Activated naive CD8-positive, alpha-beta T cell treated with anti-CD3 and anti-CD28 coated beads for 36 hours (primary cell): Measurements from ENCODE around the gene GALNT7. TPM values are rescaled to one million over a fixed set of nuclear protein-coding genes. Genes with fewer than 3 reads are reported as not detected.
"Not testable (repeated sequence)": the region's sequence is repeated elsewhere in the genome, so short reads cannot be mapped to it uniquely, and the experiment has no call there.

Experiments
- DNase-seq: peaks from one replicate; pipeline ENCODE4 v3.0.0; 2021
- H3K27ac Mint-ChIP-seq: one replicate; pipeline ENCODE4 v1.8.0; 2022; ENCODE audit warnings: mild to moderate bottlenecking, moderate library complexity, mixed read lengths
- H3K27me3 Mint-ChIP-seq: one replicate; pipeline ENCODE4 v1.8.0; 2022; ENCODE audit warnings: mild to moderate bottlenecking, mixed read lengths
- H3K36me3 Mint-ChIP-seq: one replicate; pipeline ENCODE4 v1.8.0; 2021; ENCODE audit warnings: mild to moderate bottlenecking, mixed read lengths
- H3K4me1 Mint-ChIP-seq: one replicate; pipeline ENCODE4 v1.8.0; 2021; ENCODE audit warnings: mixed read lengths
- H3K4me3 Mint-ChIP-seq: one replicate; pipeline ENCODE4 v1.8.0; 2022; ENCODE audit warnings: mild to moderate bottlenecking, moderate library complexity, mixed read lengths
- H3K9me3 Mint-ChIP-seq: one replicate; pipeline ENCODE4 v1.8.0; 2022; ENCODE audit warnings: mixed read lengths
- total RNA-seq, 2 experiments: library from RNA; stranded (reverse); gene quantifications; one replicate each; pipeline ENCODE4 v1.2.3, GENCODE V29; 2021

The GALNT7 gene
- total RNA-seq, 2 experiments from 2014 or later, result 14.3 to 14.7 TPM

DNA sequence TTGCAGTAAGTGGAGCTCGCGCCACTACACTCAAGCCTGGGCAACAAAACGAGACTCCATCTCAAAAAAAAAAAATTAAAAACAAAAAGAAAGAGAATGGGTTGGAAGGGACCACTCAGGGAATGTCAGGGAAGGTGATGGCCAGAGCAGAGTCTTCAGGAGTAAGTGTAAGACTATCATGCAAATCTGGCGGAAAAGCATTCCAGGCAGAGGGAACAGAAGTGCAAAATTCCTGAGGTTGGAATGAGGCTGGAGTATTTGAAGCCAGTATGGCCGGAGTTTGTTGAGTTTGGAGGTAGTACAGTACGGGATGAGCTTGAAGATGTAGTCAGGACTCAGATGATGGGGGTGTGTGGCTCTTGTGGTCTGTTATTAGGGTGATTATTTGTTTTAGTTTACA, 7.4 kb downstream of the GALNT7 start:
- Mint-ChIP-seq H3K4me1 (peaks cover 22% of the 10 kb centered on the region), H3K9me3 (no peaks in the 10 kb centered on the region), H3K36me3 (peaks cover 1% of the 10 kb centered on the region), H3K4me3 (no peak overlapping the region), H3K27ac (no peak overlapping the region), H3K27me3 (no peaks in the 10 kb centered on the region)
- no peak for DNase-seq

DNA sequence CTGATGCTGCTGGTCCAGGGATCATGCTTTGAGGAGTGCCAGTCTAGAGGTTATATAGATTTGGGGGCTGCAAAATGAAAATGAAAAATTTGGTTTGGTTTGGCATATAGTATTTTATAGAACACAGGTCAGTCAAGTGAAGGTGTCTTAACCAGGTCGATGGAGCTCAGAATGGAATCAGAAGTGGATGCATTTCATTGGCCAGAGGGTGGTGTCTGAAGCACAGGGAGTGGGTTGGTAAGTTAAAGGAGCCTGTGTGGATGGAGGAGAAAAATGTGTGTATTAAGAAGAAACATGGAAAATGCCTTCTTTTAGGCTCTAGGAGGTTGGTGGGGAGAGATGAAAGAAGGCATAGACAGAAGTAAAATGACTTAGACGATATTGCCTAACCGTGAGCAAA, 8.6 kb downstream of the GALNT7 start:
- Mint-ChIP-seq H3K27ac (no peak overlapping the region), H3K4me1 (peaks cover 21% of the 10 kb centered on the region), H3K27me3 (no peaks in the 10 kb centered on the region)

DNA sequence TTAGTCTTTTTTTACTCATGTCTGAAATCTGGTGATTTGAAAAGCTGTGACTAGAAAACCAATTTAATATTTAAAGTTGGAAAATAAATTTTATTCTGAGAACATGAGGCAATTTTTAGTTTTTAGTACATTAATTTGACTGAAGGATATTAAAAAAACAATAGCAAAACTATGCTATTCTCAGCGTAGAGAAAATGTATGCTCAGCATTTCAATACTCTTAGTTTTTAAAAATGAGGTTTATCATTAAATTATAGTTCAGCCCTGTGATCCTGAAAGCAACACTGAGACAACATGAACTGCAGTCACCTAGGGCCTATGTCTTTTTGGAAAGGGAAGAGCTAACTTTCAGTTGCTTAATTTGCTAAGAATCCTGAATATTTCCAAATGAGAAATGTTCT, 9.5 kb downstream of the GALNT7 start:
- Mint-ChIP-seq H3K4me1 (peaks cover 22% of the 10 kb centered on the region), H3K9me3 (no peaks in the 10 kb centered on the region), H3K27ac (no peak overlapping the region), H3K27me3 (no peaks in the 10 kb centered on the region), H3K4me3 (no peak overlapping the region), H3K36me3 (peaks cover 3% of the 10 kb centered on the region)
- no peak for DNase-seq

More for the DNA sequence above, 8.6 kb downstream of the GALNT7 start:
- no peak overlapping the region for H3K4me3 Mint-ChIP-seq
- DNase-seq, result no peak
- H3K9me3 Mint-ChIP-seq, result no peaks in the 10 kb centered on the region
- H3K36me3 Mint-ChIP-seq, result peaks cover 1% of the 10 kb centered on the region

DNA sequence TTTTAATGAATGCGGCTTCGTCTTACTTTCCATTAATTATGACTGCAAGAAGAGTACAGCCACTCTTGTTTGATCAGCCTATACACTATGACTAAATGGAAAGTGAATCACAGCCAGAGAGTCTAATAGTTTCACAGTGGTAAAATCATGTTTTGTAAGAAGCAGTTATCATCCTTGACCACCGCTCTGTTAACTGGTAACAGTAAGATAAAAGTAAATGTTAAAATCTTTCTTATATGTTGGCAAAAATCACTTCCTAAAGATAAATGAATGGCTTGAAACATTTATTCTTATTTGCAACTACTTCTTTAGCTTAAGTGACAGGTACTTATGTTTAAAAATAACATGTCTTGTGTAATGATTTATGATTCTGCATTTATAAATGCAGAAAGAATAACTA, 13.2 kb downstream of the GALNT7 start:
- Mint-ChIP-seq H3K9me3 (no peaks in the 10 kb centered on the region), H3K4me3 (no peak overlapping the region), H3K27me3 (no peaks in the 10 kb centered on the region), H3K4me1 (peaks cover 27% of the 10 kb centered on the region), H3K36me3 (peaks cover 9% of the 10 kb centered on the region), H3K27ac (no peak overlapping the region)
- no peak for DNase-seq

DNA sequence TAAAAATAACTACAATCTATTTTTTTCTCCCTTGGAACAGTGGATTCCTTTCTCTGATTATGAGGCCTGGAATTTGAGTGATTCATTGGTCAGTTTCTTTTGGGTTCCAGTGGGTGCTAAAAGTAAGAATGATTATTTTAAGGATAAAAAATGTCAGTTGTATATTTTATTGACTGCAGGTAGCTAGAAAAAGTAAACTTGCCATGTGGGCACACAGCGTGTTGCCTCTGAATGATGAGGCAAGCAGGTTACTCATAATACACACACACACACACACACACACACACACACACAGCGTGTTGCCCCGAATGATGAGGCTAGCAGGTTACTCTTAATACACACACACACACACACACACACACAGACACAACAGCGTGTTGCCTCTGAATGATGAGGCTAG, 13.8 kb downstream of the GALNT7 start:
- Mint-ChIP-seq H3K27me3 (no peaks in the 10 kb centered on the region), H3K9me3 (no peaks in the 10 kb centered on the region), H3K4me1 (peaks cover 23% of the 10 kb centered on the region), H3K27ac (no peak overlapping the region), H3K36me3 (peaks cover 9% of the 10 kb centered on the region), H3K4me3 (no peak overlapping the region)
- DNase-seq, result no peak

DNA sequence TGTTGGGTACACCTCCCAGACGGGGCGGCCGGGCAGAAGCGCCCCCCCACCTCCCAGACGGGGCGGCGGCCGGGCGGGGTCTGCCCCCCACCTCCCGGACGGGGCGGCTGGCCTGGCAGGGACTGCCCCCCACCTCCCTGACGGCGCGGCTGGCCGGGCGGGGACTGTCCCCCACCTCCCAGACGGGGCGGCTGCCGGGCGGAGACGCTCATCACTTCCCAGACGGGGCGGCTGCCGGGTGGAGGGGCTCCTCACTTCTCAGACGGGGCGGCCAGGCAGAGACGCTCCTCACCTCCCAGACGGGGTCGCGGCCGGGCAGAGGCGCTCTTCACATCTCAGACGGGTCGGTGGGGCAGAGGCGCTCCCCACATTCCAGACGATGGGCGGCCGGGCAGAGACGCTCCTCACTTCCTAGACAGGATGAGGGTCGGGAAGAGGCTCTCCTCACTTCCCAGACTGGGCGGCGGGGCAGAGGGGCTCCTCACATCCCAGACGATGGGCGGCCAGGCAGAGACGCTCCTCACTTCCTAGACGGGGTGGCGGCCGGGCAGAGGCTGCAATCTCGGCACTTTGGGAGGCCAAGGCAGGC, 15.1 kb downstream of the GALNT7 start:
- not testable (repeated sequence) for H3K4me3 Mint-ChIP-seq, H3K9me3 Mint-ChIP-seq, H3K27ac Mint-ChIP-seq, DNase-seq, H3K27me3 Mint-ChIP-seq
- Mint-ChIP-seq H3K4me1 (peaks cover 23% of the 10 kb centered on the region), H3K36me3 (peaks cover 11% of the 10 kb centered on the region)

DNA sequence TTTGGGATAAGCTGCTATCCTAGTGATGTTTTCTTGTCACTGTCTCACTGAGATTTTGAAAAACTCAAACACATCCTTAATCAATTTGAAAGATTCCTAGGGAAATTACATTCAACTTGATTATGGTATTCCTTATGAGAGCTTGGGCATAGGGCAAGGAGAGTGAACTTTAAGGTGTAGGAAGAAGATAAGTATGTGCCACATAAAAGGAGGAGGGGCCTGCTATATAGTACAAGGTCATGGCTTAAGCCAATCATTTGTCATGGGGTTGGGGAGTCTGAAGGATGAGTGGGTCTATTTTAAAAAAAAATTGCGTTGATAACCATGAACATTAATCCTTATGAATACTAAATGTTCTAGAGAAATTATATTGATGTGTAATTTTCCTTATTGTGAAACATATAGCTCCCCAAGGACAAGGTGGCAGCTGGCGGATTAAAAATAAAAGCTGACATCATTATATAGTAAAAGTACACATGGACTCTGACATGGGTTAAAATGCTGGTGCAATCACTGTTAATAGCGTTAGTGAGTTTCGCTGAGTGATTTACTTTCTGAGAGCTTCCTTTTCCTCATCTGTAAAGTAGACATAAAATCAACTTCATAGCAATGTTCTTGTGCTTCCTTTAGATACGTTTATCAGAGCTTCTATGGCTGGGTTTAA, 17.4 kb downstream of the GALNT7 start:
- Mint-ChIP-seq H3K4me3 (no peak overlapping the region), H3K9me3 (no peaks in the 10 kb centered on the region), H3K27me3 (no peaks in the 10 kb centered on the region), H3K27ac (no peak overlapping the region), H3K4me1 (peaks cover 33% of the 10 kb centered on the region), H3K36me3 (peaks cover 16% of the 10 kb centered on the region)
- no peak for DNase-seq

DNA sequence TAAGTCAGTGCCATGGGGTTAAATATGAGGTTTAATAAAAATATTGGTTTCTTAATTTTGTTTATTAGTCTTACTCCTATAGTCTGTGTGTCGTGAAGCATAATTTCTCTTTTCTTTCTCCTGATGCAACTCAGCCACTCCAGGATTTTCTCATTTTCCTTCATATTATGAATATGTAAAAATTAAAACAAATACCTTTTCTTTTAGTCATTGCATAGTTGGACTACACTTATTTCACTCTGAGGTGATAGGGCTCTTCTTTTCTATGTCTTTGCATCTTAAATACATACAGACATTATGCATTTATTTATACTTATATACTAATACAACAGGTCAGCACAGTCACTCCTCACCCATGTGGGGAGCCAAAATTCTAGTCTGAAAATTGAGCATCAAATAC, 19.1 kb downstream of the GALNT7 start:
- no peaks in the 10 kb centered on the region for H3K9me3 Mint-ChIP-seq
- peaks cover 42% of the 10 kb centered on the region for H3K4me1 Mint-ChIP-seq
- no peak overlapping the region for H3K4me3 Mint-ChIP-seq
- H3K36me3 Mint-ChIP-seq, result peaks cover 16% of the 10 kb centered on the region
- DNase-seq, result no peak
- no peak overlapping the region for H3K27ac Mint-ChIP-seq
- H3K27me3 Mint-ChIP-seq, result no peaks in the 10 kb centered on the region

DNA sequence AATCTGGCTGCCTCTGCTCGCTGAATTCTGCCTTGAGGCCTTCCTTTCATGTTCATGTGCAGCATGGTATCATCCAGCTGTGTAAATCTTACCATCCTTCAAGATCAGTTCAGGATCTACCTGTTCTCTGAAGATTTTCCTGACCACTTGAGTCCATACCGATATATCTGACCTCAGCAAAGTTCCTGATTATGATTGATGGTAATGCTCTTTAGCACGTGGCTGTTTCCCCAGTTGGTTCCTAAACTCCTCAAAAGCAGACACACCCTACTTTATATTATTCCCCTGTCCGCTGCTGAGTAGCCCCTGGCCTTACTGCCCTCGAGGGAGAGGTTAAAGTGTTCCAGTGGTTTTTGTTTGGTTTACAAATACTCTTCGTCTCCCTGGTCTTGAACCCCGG, 20.0 kb downstream of the GALNT7 start:
- H3K4me1 Mint-ChIP-seq, result peaks cover 44% of the 10 kb centered on the region

DNA sequence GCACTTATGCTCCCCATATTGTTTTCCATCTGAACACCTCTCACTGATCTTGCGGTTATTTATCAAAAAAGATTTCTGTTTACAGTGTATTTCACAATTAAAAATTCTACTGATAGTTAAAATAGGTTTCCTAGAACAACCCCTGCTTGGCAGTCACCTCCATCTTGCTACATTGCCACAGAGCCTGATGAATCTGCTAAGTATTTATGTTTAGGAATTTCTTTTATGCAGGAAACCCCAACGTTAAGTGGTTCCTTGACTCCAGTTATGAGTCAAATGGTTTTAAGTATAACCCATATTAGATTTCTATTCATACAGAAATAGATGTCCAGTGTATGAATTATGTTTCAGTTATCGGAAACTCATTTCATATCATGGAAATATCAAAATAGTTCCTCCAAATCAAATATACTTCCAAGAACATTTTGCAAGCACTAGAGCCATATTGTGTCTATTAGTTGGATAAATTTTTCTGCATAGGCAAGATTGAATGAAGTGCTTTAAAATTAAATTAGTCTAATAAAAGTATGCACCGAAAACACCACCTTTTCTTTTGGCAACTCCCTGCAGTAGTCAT, 20.6 kb downstream of the GALNT7 start:
- peaks cover 11% of the 10 kb centered on the region for H3K36me3 Mint-ChIP-seq
- peaks cover 44% of the 10 kb centered on the region for H3K4me1 Mint-ChIP-seq
- DNase-seq, result no peak

More for the DNA sequence above, 20.0 kb downstream of the GALNT7 start:
- no peaks in the 10 kb centered on the region for H3K9me3 Mint-ChIP-seq
- DNase-seq, result no peak
- H3K27me3 Mint-ChIP-seq, result no peaks in the 10 kb centered on the region
- no peak overlapping the region for H3K27ac Mint-ChIP-seq
- H3K36me3 Mint-ChIP-seq, result peaks cover 11% of the 10 kb centered on the region
- H3K4me3 Mint-ChIP-seq, result no peak overlapping the region

DNA sequence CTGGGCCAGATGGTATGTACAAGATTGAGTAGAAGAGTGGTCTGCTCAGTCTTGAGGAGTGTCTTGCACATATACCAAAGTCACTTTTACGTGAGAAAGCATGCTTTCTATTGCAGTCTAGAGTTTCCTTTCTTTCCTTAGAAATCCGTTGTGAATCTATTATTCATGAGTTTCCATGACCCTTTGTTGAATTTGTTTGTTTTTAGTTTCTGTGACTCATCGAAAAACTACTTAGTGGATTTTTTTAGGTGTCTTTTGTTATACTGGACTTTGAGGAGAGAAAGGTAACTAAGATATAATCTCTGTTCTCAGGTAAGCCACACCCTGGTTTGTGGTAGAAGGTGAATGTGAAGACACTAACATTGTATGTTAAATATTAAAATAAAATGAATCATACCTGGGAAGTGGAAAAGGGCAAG, 23.0 kb downstream of the GALNT7 start:
- H3K27ac Mint-ChIP-seq, result no peak overlapping the region
- peaks cover 39% of the 10 kb centered on the region for H3K4me1 Mint-ChIP-seq
- no peak overlapping the region for H3K4me3 Mint-ChIP-seq
- no peak for DNase-seq
- H3K9me3 Mint-ChIP-seq, result no peaks in the 10 kb centered on the region
- peaks cover 7% of the 10 kb centered on the region for H3K36me3 Mint-ChIP-seq
- no peaks in the 10 kb centered on the region for H3K27me3 Mint-ChIP-seq

More for the DNA sequence above, 20.6 kb downstream of the GALNT7 start:
- H3K27me3 Mint-ChIP-seq, result no peaks in the 10 kb centered on the region
- H3K4me3 Mint-ChIP-seq, result no peak overlapping the region
- no peaks in the 10 kb centered on the region for H3K9me3 Mint-ChIP-seq
- no peak overlapping the region for H3K27ac Mint-ChIP-seq

DNA sequence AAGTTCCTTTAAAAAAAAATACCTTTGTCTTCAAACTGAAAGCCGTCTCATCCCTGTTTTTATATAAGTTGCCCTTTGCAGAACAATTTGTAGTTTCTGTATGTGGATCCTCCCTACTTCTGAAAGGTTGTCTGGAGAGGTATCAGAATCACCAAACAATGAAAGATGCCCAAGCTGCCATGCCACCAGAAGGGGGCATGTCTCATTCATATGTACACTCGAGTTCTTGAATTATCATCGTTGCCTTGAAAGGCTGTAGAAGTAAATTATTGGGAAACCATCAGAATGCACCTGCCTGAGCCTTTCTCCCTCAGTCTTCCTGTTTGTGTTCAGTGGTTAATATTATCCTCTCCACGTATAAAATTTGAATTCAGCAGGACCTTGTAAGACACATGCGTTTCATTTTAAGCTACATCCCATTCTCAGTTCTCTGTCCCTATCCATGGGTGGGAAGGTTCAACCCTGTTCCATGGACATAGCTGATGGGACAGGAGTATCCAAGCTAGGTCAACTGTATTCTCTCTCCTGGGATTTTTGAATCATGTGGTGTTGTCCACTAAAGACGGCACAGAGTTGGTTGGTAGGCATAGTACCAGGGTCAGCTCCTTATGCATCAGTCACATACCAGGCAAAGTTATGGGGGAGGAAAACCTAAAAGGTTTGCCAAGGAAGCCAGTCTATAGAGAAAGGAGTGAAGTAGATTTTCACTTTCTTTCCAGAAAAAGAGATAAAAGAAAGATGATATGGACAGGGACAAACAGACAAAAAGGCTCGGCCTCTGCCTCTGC, 24.0 kb downstream of the GALNT7 start:
- Mint-ChIP-seq H3K27ac (peak overlapping the region; percentile 43), H3K27me3 (no peaks in the 10 kb centered on the region), H3K4me1 (peaks cover 39% of the 10 kb centered on the region), H3K4me3 (no peak overlapping the region), H3K36me3 (peaks cover 9% of the 10 kb centered on the region), H3K9me3 (no peaks in the 10 kb centered on the region)
- no peak for DNase-seq

DNA sequence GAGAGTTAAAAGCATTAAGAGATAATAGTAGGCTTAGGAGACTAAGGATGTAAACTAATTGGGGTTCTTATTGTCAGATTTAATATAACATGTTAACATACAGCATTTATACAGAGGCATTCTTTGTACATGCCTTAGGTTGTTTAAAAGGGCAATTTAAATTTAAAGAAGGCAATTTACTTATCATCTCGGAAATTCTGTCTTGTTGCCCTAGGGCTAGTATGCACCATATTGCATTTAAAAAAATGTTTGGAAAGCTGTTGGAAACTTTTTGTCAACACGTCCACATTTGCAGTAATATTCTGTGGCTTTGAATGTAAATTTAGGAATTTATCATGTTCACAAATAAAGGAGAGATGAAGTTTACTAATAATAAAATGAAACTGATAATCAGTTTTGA, 25.5 kb downstream of the GALNT7 start:
- H3K4me3 Mint-ChIP-seq, result no peak overlapping the region
- H3K4me1 Mint-ChIP-seq, result peaks cover 35% of the 10 kb centered on the region
- H3K36me3 Mint-ChIP-seq, result peaks cover 6% of the 10 kb centered on the region
- H3K27ac Mint-ChIP-seq, result no peak overlapping the region
- no peak for DNase-seq
- no peaks in the 10 kb centered on the region for H3K9me3 Mint-ChIP-seq
- no peaks in the 10 kb centered on the region for H3K27me3 Mint-ChIP-seq

DNA sequence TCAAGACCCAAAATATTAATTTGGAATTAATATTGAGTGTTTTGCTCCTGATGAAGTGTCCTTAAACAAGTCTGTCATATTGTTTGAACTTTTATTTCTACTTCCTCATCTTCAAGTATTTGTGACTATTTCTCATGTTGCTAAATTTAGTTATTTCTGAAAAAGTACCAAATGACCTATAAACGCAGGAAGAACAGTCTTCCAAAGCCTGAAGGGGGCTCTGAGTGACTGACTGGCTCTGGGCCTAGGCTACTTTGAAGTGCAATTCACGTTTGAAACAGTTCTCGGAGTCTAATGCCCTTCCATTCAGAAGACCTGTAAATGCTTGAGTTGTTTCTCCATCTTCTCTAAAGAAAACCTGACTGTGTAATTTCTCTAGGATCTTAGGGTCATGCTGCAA, 26.5 kb downstream of the GALNT7 start:
- Mint-ChIP-seq H3K27me3 (no peaks in the 10 kb centered on the region), H3K4me1 (peaks cover 40% of the 10 kb centered on the region), H3K36me3 (peaks cover 6% of the 10 kb centered on the region), H3K9me3 (no peaks in the 10 kb centered on the region), H3K27ac (peak overlapping the region; percentile 42), H3K4me3 (no peak overlapping the region)
- DNase-seq, result no peak

DNA sequence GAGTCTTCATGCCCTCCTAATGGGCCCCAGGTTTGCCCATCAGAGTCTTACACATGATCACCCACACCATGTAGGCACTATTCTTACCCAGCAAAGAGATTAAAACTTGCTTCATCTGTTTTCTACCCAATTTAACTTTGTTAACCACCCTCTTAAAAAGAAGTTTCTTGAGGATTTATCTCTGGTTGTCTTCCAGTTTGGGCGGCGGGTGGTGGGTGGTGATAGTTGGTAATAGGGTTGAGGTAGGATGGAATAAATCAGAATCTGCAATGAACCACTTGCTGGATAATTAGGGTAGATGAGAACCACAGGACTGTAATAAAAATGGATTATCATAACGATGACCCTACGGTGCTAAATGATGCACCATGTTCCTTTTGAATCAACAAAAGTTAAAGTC, 30.9 kb downstream of the GALNT7 start:
- Mint-ChIP-seq H3K27ac (no peak overlapping the region), H3K36me3 (peaks cover 18% of the 10 kb centered on the region), H3K4me3 (no peak overlapping the region), H3K4me1 (peaks cover 22% of the 10 kb centered on the region), H3K27me3 (no peaks in the 10 kb centered on the region), H3K9me3 (peaks cover 13% of the 10 kb centered on the region)
- DNase-seq, result no peak
